Activated T-helper 17 cell treated with anti-CD3 and anti-CD28 coated beads, Interleukin-2, amount 50 U/mL, for 72 hours (primary cell): ENCODE results near the gene RNASE4. TPM values are rescaled to one million over a fixed set of nuclear protein-coding genes. Genes with fewer than 3 reads are reported as not detected.
A peak's percentile ranks its signal among the peaks of the same experiment; 100 is the strongest.
"Not testable (repeated sequence)": the region's sequence is repeated elsewhere in the genome, so short reads cannot be mapped to it uniquely, and the experiment has no call there.

Experiments used
- ATAC-seq: fragments of 150-1000 bp; cut with Tn5 transposase; replicated peaks from 2 replicates; pipeline ENCODE4 v1.10.0; 2021; ENCODE audit warnings: mild to moderate bottlenecking, moderate library complexity
- H3K27ac Mint-ChIP-seq: one replicate; pipeline ENCODE4 v1.8.0; 2022; ENCODE audit warnings: mixed read lengths
- H3K27me3 Mint-ChIP-seq: one replicate; pipeline ENCODE4 v1.8.0; 2022; ENCODE audit warnings: mixed read lengths
- H3K36me3 Mint-ChIP-seq: one replicate; pipeline ENCODE4 v1.8.0; 2022; ENCODE audit warnings: low read depth, mild to moderate bottlenecking, mixed read lengths
- H3K4me1 Mint-ChIP-seq: one replicate; pipeline ENCODE4 v1.8.0; 2022; ENCODE audit warnings: mixed read lengths
- H3K4me3 Mint-ChIP-seq: one replicate; pipeline ENCODE4 v1.8.0; 2022; ENCODE audit warnings: mild to moderate bottlenecking, mixed read lengths
- H3K9me3 Mint-ChIP-seq: one replicate; pipeline ENCODE4 v1.8.0; 2022; ENCODE audit warnings: mixed read lengths
- total RNA-seq, 2 donors: library from RNA; stranded (reverse); gene quantifications; one replicate each; pipeline ENCODE4 v1.2.3, GENCODE V29; 2022

Gene RNASE4
- total RNA-seq, 2 donors from 2014 or later, result 1.0 to 6.1 TPM

GRCh38 chr14:20661197-20661596, 23.2 kb upstream of the RNASE4 start:
- ATAC-seq, result no peak
- H3K4me1 Mint-ChIP-seq, result peaks cover 24% of the 10 kb centered on the region
- H3K27ac Mint-ChIP-seq, result no peak overlapping the region
- H3K4me3 Mint-ChIP-seq, result no peak overlapping the region
- no peaks in the 10 kb centered on the region for H3K36me3 Mint-ChIP-seq
- no peaks in the 10 kb centered on the region for H3K9me3 Mint-ChIP-seq
- H3K27me3 Mint-ChIP-seq, result peaks cover 10% of the 10 kb centered on the region

DNA sequence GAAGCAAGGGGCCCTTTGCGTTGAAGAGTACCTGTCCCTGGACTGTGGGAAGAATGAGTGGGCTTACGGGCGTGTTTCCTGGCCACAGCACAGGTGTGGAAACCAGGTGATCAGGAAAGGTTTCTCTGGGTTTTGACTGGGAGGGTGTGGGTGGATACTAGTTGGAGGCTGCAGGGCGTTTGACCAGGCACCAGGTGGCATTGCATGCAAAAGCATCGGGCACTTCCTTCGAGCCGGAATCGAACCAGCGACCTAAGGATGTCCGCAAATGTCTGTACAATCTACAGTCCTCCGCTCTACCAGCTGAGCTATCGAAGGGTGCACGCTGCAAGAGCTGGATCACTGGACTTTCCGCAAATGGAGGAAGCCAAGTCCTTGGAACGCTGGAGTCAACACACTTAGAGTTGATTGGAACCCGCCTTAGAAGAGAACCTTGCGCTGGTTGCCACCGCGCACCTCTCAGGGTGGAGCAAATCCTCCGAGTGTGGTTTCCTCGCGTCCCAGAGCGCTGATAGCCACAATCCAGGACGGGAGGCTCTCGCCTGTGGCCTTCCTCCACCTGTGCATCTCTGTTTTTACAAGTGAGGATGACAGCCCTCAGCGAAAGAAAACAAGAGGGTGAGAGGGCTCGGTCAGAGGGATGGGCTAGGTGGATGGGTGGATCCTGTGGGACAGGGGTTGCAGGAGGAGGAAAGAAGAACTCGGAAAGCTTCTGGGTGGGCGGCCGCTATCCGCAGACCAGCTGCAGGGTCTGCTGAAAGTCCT, 21.2 kb upstream of the RNASE4 start:
- Mint-ChIP-seq H3K27me3 (no peaks in the 10 kb centered on the region), H3K36me3 (no peaks in the 10 kb centered on the region), H3K4me1 (peaks cover 23% of the 10 kb centered on the region), H3K9me3 (no peaks in the 10 kb centered on the region), H3K4me3 (peak overlapping the region; percentile 83), H3K27ac (peak overlapping the region; percentile 49)
- peak; percentile 82 for ATAC-seq

DNA sequence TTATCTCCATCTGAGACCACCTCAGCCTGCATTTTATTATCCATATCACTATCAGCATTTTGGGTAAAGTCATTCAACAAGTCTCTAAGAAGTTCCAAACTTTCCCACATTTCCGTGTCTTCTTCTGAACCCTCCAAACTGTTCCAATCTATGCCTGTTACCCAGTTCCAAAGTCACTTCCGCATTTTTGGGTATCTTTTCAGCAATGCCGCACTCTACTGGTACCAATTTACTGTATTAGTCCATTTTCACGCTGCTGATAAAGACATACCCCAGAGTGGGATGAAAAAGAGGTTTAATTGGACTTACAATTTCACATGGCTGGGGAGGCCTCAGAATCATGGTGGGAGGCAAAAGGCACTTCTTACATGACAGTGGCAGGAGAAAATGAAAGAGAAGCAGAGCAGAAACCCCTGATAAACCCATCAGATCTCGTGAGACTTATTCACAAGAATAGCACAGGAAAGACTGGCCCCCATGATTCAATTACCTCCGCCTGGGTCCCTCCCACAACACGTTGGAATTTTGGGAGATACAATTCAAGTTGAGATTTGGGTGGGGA, 17.9 kb upstream of the RNASE4 start:
- peak overlapping the region; percentile 56 for H3K27ac Mint-ChIP-seq
- not testable (repeated sequence) for H3K27me3 Mint-ChIP-seq, H3K9me3 Mint-ChIP-seq, ATAC-seq, H3K36me3 Mint-ChIP-seq, H3K4me3 Mint-ChIP-seq
- H3K4me1 Mint-ChIP-seq, result peaks cover 29% of the 10 kb centered on the region

DNA sequence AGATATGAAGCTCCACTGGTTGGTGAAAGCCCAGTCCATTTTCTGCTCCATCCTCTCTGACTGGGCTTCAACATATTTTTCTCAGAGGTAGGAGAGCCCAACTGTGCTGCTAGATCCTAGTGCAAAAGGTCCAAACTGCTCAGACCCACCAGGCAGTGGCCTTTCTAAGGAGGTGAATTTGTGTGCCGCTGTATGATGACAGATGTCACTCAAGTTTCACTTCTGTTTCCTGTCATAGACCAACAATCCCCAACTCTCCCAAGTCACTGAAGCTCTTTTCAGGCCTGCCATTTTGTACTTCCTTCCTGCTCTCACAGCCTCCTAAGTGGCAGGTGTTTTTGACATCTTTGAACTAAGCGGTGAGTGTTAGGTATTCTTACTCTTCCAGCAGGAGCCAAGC, 16.4 kb upstream of the RNASE4 start:
- H3K27ac Mint-ChIP-seq, result peak overlapping the region; percentile 76
- peak; percentile 90 for ATAC-seq
- H3K27me3 Mint-ChIP-seq, result no peaks in the 10 kb centered on the region
- H3K4me3 Mint-ChIP-seq, result peak overlapping the region; percentile 53
- peaks cover 20% of the 10 kb centered on the region for H3K4me1 Mint-ChIP-seq
- no peaks in the 10 kb centered on the region for H3K9me3 Mint-ChIP-seq
- no peaks in the 10 kb centered on the region for H3K36me3 Mint-ChIP-seq

DNA sequence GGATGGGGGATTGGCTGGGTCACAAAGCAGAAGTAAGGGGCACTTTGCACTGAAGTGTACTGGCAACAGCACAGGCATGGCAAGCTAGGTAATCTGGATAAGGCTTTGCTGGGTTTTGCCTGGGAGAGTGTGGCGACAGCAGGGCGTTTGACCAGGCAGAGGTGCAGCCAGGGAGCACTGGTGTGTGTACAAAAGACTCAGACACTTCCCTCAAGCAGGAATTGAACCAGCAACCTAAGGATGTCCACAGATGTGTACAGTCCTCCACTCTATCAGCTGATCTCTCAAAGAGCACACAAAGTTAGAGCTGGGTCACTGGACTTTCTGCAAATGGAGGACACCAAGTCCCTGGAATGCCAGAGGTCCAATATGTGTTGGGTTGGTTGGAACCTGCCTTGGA, 15.4 kb upstream of the RNASE4 start:
- H3K4me3 Mint-ChIP-seq, result no peak overlapping the region
- H3K36me3 Mint-ChIP-seq, result no peaks in the 10 kb centered on the region
- ATAC-seq, result no peak
- H3K27ac Mint-ChIP-seq, result no peak overlapping the region
- H3K27me3 Mint-ChIP-seq, result no peaks in the 10 kb centered on the region
- peaks cover 15% of the 10 kb centered on the region for H3K4me1 Mint-ChIP-seq
- H3K9me3 Mint-ChIP-seq, result no peaks in the 10 kb centered on the region

- Mint-ChIP-seq H3K4me1 (peaks cover 16% of the 10 kb centered on the region), H3K36me3 (no peaks in the 10 kb centered on the region), H3K27ac (no peak overlapping the region), H3K4me3 (no peak overlapping the region), H3K27me3 (no peaks in the 10 kb centered on the region), H3K9me3 (no peaks in the 10 kb centered on the region)
- ATAC-seq, result no peak
Measured at GRCh38 chr14:20671597-20672283, 12.6 kb upstream of the RNASE4 start.

DNA sequence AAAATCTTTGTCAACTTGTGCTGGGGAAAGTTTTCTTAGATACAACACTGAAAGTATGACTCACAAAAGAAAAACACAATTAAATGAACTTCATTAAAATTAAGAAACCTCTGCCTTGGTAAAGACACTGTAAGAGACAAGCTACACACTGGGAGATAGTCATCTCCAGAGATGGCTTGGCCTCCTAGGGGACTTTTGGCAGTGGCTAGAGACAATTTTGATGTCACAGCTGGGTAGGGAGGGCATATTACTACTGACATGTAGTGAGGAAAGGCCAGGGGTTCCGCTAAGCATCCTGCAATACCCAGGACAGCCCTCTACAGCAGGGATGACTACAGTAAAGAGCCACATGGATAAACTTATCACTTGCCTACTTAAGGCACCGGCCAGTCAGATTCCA, 8.7 kb upstream of the RNASE4 start:
- ATAC-seq, result peak; percentile 93
- Mint-ChIP-seq H3K27me3 (no peaks in the 10 kb centered on the region), H3K4me3 (no peak overlapping the region), H3K9me3 (no peaks in the 10 kb centered on the region), H3K36me3 (no peaks in the 10 kb centered on the region), H3K4me1 (peaks cover 11% of the 10 kb centered on the region), H3K27ac (no peak overlapping the region)

DNA sequence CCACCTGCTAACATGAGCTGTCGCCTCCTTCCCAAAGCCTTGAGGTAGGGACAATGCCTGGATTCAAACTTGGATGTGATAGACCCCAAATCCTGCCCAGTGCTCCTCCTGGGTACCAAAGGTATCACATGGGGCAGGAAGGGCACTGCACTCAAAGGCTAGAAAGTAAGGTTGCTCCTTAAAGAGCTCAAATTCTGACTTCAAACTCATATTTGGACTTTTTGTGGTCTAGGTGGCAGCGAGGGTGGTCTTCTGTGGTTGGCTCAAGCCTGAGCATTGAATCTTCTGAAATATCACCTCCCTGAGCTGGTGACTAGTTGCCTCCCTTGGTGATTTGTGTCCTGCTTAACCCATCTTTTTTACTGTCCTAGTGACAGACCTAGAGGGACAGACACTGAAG, 8.3 kb upstream of the RNASE4 start:
- Mint-ChIP-seq H3K9me3 (no peaks in the 10 kb centered on the region), H3K36me3 (no peaks in the 10 kb centered on the region), H3K4me1 (peaks cover 16% of the 10 kb centered on the region), H3K27ac (no peak overlapping the region), H3K27me3 (no peaks in the 10 kb centered on the region), H3K4me3 (no peak overlapping the region)
- no peak for ATAC-seq

- no peaks in the 10 kb centered on the region for H3K9me3 Mint-ChIP-seq
- H3K4me1 Mint-ChIP-seq, result peaks cover 25% of the 10 kb centered on the region
- no peaks in the 10 kb centered on the region for H3K36me3 Mint-ChIP-seq
- H3K27me3 Mint-ChIP-seq, result no peaks in the 10 kb centered on the region
- H3K27ac Mint-ChIP-seq, result no peak overlapping the region
- no peak overlapping the region for H3K4me3 Mint-ChIP-seq
- no peak for ATAC-seq
Measured at GRCh38 chr14:20679907-20680306, 4.5 kb upstream of the RNASE4 start.

DNA sequence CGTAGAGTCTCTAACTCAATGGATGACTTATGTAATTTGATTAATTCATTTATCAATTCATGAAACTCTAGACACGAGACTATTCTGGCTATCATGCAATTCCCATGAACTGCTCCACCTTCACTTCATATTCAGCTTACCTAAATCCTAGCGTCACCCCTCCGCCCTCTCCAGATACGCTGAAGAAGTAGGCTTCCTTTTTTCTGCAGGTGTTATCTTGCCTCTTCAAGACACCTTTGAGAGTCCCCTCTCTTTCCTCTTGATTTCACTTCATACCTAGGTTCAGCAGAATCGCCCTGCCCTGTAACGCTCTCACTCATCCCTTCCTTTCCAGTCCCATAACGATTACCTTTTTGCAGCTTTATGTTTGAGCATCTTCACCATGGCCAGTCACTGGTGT, 4.0 kb upstream of the RNASE4 start:
- ATAC-seq, result no peak
- H3K27ac Mint-ChIP-seq, result no peak overlapping the region
- H3K9me3 Mint-ChIP-seq, result no peaks in the 10 kb centered on the region
- no peaks in the 10 kb centered on the region for H3K27me3 Mint-ChIP-seq
- peaks cover 25% of the 10 kb centered on the region for H3K4me1 Mint-ChIP-seq
- no peak overlapping the region for H3K4me3 Mint-ChIP-seq
- no peaks in the 10 kb centered on the region for H3K36me3 Mint-ChIP-seq

DNA sequence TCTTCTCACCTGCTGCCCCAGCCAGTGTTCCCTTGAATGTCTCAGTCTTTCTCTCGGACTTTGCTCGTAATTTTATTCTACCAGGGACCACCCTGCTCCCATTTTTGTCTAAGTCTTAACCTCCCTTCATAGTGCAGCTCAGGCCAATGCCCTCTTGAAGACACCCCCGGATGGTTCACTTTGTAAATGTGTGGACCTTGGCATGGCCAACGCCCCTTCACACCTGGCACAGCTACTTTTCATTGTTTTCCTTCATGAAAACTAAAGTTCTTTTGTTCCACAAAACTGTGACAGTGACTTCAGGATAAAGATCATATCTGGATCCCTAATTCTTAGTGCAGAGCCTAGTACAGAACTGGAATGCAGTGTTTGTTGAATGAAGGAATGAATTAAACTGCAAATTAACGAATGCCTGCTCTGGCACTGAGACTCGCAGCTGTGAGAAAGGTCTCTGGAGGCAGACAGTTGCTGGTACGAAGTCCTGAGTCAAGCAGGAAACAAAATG, 3.5 kb upstream of the RNASE4 start:
- Mint-ChIP-seq H3K4me1 (peaks cover 25% of the 10 kb centered on the region), H3K27me3 (no peaks in the 10 kb centered on the region), H3K27ac (no peak overlapping the region), H3K9me3 (no peaks in the 10 kb centered on the region), H3K4me3 (no peak overlapping the region), H3K36me3 (no peaks in the 10 kb centered on the region)
- no peak for ATAC-seq

GRCh38 chr14:20681348-20682126, 2.8 kb upstream of the RNASE4 start:
- Mint-ChIP-seq H3K4me3 (no peak overlapping the region), H3K4me1 (peaks cover 26% of the 10 kb centered on the region)

GRCh38 chr14:20682127-20682434, 2.3 kb upstream of the RNASE4 start:
- Mint-ChIP-seq H3K4me1 (peaks cover 24% of the 10 kb centered on the region), H3K4me3 (no peak overlapping the region), H3K27ac (no peak overlapping the region), H3K27me3 (no peaks in the 10 kb centered on the region), H3K36me3 (no peaks in the 10 kb centered on the region), H3K9me3 (no peaks in the 10 kb centered on the region)
- no peak for ATAC-seq

More at GRCh38 chr14:20681348-20682126, 2.8 kb upstream of the RNASE4 start:
- Mint-ChIP-seq H3K9me3 (no peaks in the 10 kb centered on the region), H3K27me3 (no peaks in the 10 kb centered on the region), H3K36me3 (no peaks in the 10 kb centered on the region), H3K27ac (no peak overlapping the region)
- peak; percentile 30 for ATAC-seq

GRCh38 chr14:20682435-20683124, 1.8 kb upstream of the RNASE4 start:
- H3K4me1 Mint-ChIP-seq, result peaks cover 24% of the 10 kb centered on the region
- H3K9me3 Mint-ChIP-seq, result no peaks in the 10 kb centered on the region
- no peak overlapping the region for H3K4me3 Mint-ChIP-seq
- H3K36me3 Mint-ChIP-seq, result no peaks in the 10 kb centered on the region
- peak; percentile 75 for ATAC-seq
- H3K27me3 Mint-ChIP-seq, result no peaks in the 10 kb centered on the region
- H3K27ac Mint-ChIP-seq, result no peak overlapping the region
